DMS153 (cell line): ENCODE measurements around the gene ZDHHC7.

Experiments
- DNase-seq: peaks from one replicate; lab custom pipeline; 2025; lab: John Stamatoyannopoulos, UW

Gene ZDHHC7

DNA sequence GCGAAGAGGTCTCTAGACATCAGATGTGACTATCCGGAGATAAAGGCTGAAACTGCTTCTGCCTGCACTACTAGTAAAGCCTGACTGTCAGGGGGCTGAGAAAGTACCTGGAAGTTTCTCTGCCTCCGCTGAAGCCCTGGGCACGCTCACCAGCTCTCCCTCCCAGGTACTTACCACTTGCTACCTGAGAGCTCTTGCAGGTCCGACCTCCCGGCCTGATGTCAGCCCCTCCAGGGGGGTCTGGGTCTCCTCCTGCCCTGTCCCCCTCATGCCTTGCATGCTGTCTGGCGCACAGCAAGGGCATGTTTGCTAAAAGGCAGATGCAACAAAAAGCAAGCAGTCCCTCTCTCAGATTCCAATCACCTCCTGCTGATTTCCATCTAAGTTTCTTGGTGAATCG, 17.4 kb downstream of the ZDHHC7 start:
- DNase-seq = no peak

DNA sequence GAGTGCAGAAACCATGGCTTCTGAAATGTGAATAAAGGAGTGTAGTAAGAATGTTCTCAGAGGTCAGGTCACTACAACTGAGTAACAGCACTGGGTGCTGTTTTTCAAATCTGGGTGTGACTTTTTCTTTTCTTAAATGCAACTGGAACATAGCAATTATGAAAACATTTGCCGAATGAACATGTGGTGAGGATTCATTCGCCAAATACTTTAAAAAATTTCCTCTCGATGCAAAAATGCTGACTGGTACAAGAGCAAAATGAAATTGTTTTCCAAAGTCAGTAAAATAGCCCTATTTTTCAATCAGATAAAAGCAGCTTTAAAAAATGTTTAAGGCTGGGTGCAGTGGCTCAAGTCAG, 18.6 kb downstream of the ZDHHC7 start:
- no peak for DNase-seq

DNA sequence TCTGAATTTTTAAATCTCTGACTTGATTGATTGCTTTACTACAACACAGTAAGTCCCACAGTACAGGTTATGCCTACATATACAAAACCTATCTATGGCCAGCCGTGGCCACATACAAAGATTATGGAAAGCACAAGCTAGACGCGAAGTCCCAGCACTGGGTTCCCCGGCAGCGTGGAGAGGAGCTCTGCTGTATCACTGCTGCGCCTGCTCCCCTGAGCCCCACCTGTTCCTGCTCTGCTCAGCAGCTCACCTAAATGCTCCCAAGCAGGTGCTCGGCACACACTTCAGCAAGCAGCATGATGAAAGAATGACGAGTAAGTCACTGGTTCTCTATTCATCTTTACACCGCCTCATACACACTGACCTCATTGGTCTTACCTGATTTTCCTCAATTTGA, 20.6 kb downstream of the ZDHHC7 start:
- DNase-seq = no peak

DNA sequence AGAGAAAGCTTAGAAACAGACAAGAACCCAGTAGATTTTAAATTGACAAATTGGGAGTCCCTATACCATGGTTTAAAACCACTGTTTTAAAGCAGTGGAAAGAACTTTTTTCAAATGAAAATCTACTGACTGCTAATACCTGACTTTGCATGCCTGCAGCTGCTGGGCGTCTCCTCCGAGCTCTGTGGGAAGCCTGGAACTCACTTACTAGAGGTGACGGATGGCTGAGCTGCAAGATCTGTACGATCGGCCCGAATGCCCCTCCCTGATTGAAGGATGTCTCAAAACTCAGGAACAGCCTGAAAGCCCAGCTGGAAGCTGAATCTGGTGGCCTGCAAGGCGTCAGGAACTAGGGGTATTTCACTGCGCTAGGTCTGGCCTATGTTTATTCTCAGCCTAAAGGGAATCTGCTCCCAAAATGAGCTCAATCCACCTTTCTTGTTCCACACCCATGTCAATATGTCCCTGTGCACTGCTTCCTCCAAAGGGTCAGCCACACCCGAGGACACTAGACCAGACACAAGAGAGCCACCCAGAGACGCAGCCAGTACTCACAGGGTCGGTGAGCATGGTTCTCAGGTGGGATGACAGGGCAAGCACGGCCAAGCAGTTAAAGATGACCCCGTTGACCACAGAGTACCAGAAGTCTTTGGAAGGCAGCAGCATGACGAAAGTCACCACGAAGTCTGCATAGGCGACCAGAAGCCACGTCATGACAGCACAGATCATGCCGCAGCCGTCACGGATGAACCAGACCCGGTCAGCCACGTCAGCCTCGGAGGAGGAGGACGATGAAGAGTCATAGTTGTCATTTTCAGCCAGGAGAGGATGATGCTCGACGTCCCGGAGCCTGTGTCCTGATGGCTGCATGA, 21.4 kb downstream of the ZDHHC7 start:
- DNase-seq = no peak

DNA sequence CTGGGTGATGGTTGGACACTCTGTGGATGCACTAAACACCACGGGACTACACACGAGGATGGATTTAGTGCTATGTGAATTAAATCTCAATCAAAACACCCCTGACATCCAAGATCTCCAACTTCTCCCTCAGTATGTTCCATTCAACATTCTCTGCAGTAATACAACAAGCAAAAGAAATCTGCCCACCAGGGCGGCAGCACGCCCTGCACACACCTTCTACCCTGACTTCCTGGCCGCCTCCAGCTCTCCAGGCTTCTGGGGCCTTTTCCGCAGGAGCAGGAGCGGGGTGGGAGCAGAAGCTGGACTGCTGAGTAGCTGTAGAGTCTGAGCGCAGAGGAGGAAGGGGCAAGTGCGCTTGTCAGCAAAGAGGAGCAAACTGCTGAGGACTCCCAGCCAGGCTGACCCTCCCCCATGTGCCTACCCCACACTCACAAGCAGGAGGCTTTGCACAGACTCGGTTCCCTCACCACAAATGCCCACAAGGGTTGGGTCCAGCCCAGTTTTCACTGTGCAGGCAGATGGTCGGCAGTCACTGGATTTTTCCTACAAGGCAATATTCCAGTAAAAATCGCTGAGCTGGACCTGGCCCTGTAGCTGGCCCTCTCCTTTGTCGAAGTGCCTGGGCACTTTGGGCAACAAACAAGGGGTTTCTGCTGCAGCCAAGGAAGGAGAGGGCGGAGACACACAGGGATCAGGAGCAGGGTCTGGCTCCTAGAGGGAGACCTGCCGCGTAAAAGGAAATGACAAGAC, 22.8 kb downstream of the ZDHHC7 start:
- no peak for DNase-seq

DNA sequence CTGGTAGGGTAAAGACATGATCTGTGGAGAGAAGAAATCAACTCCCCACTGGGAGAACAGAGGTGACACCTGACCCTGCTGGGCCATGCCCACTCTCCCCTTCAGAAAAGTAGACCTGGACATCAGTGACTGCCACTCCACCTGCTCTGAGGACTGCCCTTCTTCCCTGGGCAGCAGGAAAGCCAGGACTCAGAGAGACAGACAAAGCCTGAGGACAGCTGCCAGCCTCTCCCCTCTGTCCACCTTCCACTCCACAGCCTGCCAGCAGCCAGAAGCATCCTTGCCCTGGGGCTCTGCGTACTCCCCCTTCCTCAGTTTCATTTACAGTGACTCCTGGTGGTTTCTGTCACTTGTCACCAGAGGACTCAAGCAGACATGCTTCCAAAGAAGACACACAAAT, 24.5 kb downstream of the ZDHHC7 start:
- no peak for DNase-seq

DNA sequence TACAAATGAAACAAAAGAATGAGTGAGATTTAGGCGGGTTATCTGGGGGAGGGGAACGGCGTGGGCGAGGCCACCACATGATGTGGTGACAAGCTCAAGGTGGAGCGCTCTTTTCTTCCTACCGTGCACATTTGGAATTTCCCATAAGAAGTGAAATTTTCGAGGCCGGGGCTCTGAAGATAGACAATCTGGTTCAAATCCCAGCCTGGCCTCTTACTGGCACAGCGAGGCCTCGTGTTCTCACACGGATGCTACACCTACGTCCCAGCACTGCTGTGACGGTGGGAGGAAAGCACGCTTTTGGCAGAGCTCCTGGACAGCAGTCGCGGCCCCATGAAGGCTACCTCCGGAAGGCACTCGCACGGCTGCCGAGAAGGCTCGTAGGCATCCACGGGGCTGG, 25.2 kb downstream of the ZDHHC7 start:
- no peak for DNase-seq

DNA sequence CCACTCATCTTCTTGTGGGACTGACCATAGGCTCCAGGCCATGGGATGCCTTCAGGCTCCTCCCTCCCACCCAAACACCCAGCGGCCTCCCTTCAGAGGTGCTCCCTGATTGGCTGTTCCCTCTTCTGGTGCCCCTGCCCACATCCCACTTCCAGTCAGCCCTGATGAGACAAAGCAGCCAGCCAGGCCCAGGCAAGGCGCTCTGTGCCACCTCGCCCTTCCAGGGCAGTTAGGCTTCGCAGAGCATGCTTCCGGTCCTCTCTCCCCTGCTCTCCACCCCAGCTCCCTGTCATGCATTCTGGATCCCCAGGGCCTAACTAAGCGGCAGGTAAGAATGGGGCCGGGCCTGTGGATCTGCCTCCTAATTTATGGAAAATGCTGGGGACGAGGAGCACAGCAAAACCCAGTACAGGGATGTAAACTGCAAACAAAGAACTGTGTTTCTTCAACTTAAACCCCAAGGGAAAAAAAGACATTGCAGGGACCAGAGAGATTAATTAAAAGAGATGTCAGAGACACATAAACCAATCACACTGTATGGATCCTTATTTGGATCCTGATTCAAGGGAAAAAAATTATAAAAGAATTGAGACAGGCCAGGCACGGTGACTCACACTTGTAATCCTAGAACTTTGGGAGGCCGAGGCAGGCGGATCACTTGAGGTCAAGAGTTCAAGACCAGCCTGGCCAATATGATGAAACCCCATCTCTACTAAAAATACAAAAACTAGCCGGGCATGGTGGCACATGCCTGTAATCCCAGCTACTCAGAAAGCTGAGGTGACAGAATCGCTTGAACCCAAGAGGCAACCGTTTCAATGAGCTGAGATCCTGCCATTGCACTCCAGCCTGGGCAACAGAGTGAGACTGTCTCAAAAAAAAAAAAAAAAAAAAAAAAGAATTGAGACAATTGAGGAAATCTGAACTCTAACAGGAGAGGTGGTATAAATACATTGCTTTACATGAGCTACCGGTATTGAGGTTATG, 26.0 kb downstream of the ZDHHC7 start:
- no peak for DNase-seq

DNA sequence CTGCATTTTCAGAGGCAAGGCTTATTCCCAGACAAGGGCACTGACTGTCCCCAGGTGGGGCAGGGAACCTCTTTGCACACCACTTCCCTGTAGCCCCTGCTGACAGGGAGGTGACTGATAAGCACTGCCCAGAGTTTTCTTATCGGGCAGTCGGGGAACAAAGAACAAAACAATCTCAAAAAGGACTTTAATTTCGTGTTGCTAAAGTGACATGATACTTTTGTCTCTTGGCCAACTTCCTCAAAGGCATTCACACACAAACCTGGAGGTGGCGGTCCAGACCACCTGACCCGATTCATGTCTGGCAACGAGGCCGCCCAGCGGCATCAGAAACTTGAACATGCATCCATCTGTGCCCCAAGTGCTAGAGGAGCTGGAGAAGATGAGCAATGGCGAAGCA, 28.9 kb downstream of the ZDHHC7 start:
- DNase-seq = no peak

DNA sequence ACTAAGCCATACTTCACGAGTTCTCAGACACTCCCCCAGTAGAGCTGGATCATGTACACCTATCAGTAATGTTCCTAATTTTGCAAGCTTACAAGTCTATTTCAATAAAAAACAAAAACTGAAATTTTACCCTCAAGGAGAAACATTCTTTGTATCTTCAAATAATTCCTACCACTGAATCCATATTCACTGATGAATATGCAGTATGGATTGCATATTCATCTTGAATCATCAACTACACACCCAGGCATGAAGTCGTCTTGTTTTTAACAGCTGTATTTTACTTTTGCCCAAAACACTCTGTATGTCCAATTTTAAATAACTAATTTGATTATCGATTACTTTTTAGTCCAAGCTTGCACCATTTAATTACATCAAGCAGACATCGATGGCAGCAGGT, 31.8 kb downstream of the ZDHHC7 start:
- DNase-seq = no peak

DNA sequence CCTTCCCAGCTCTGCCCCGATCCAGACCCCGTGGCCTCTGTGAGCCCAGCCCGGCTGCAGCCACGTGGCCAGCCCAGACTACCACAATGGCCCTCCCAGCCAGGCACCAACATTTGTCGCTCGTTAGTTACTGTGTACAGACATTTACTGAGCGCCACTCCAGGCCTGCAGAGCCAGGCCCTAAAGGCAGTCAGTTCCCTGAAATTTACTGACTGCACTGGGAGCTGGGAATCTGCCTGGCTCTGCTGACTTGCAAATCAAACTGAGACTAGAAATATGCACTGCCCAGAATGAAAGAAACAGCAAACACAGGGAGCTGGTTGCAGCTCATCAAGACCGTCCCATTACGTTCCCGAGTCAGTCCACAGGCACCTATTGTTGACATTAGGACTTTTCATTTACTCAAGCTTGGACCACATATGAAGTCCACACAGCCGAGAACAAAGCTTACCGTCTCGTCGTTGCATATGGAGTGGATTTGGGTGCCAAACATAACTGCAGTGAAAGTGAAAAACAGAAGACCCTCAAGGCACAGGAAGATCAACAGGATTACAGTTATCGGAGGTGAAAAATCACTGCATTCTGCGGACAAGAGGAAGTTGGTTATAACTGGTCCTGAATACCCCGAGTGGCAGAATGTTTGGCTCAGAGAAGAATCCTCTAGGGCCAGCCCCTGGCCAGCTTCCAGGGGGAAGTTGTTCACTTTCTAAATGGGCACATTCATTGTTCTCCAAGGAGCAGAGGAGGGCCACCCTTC, 34.5 kb downstream of the ZDHHC7 start:
- DNase-seq = no peak

DNA sequence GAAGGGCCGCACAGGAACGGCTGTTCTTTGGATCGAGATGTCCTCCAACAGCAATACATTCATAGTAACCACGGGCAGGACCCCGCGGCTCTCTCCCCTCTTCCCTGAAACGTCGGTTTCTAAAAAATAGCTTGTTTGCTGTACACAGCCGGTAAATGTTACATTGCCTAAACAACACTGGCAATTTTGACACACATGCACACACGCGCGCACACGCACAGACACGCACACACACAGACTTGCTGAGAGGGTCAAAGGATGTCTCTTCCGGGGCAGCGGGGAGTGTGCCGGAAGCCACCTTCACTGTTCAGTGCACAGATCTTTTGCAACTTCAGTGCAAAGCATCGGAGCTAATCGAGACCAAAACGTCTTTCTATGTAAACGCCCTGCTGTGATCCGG, 35.8 kb downstream of the ZDHHC7 start:
- no peak for DNase-seq

DNA sequence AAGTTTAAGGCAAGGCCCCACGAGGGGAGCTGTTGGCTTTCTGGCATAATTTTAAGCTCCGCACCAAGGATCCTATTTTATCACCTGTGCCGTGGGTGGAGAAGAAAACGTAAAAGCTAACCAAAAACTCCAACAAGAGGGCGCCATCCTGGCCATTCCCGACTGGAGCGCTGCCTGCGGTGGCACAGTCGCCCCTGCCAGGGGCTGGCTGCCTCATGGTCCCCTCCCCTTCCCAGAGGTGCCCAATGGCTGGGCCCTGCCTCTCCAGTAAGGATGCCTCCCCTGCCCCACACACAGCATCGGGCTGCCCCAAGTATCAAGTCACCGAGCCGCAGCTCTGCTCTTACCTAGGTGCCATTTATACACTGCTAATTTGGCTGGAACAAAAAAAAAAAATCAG, 36.3 kb downstream of the ZDHHC7 start:
- no peak for DNase-seq

DNA sequence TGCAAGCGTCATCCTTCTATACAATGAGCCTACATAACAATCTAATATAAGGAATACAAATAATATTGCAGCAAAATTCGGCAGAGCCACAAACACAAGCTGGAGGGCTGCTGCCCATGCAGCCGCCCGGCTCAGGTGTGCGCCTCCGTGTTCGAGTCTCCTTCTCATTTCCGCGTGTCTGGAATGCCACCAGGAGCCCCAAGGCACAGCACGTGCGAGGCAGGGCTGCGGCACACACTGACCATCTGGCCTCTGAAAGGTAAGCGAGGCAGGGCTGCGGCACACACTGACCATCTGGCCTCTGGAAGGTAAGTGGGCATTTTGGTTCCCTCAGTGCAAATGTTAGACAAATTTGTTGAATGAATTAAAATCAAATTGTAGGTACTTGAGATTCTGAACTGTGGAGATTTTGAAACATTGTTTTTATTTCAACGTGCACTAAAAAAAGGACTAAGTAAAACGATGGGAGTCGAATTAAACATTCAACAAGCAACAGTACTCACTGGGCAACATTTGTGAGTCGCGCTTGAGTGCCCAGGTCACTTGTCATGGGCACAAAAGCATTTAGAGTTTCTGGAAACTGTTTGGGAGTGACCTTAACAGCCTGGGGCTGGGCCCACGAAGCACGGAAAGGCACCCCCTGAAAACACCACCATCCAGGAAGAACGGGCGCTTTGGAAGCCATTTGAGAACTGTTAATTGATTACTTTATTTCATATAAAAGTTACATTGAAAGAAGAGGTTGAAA, 37.4 kb downstream of the ZDHHC7 start:
- DNase-seq = no peak

DNA sequence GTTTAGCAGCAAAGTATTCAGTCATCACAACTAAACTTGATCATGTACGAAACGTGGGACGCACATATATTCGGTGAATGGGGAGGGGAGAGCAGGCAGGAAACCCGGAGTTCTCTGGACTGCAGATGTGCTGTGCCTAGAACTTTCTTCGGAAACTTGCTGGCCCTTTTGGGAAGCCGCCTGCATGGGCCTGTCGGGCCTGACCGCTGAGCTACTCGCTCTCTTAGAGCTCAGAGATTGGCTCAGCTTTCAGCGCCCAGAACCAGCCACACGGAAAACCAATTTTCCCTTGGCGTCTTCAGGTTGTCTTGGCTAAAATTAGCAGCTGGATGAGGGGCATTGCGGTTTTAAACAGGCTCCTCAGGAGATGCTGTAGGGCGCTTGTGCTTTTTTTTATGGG, 38.1 kb downstream of the ZDHHC7 start:
- no peak for DNase-seq

DNA sequence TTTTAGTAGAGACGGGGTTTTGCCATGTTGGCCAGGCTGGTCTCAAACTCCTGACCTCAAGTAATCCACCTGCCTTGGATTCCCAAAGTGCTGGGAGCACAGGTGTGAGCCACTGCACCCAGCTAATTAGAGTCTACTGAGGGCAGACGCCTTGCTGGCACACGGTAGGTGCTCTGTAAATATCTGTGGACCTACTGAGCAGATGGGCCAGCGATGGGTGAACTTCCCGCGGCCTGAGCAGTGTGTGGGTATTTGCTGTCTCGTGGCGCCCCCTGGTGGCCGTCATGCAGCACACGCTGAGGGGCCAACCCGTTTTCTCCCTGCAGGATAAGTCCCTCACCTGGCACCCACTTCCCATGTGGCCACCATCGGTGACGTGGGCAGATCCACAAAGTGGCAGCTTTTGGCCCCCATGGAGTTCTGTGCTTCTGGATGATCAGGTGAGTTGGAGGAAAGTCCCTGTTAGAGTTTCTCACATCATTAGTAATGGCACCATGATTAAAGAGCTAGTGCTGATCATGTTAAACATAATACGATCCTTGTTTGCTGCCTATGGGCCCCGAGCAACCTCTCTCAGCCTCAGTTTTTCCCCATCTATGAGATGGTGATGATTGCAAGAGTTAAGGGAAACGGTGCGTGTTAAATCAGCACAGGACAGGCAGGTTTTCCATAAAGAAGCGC, 40.7 kb downstream of the ZDHHC7 start:
- DNase-seq = peak; percentile 45

DNA sequence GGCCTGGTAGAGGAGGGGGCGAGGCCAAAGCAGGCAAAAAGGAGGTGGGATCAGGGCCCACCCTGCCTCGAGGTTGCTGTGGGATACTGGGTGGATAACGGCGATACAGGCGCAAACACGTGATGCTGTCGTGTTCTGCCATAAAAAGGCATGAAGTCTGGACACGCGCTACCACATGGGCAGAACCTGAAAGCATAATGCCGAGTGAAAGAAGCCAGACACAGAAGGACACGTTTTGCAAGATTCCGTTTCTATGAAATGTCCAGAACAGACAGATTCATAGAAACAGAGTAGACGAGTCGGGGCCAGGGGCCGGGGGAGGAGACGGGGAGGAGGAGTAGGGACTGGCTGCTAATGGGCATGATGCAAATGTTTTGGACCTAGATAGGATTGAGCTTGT, 43.5 kb downstream of the ZDHHC7 start:
- no peak for DNase-seq

DNA sequence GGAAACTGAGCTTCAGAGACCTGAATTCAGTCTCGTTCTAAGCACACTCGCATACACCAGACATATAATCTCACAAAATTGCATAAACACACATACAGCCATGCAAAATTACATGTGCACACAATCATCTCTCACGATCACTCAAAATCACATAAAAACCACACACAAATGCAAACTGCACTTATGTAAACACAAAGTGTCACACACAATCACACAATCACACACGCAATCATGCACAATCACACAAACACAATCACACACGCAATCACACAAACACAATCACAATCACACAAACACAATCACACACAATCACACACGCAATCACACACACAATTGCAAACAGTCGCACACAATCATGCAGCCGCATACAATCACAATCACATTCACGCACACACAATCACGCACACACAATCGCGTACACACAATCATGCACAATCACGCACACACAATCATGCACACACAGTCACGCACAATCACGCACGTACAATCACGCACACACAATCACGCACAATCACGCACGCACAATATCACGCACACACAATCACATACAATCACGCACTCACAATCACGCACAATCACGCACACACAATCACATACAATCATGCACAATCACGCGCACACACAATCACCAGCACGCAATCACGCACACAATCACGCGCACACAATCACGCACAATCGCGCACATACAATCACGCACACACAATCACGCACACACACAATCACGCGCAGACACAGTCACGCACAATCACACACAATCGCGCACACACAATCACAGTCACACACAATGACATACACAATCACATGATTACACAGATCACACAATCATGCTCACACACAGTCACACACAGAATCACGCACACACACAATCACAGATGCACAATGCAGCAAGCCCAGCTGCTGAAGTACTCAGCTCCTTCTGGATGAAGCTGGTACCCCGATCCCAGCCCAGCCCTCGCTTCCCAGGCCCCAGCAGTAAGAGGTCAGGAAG, 45.6 kb downstream of the ZDHHC7 start:
- DNase-seq = no peak
